ENCODE measurements around the gene CAMK2A.

CAMK2A gene

DNA sequence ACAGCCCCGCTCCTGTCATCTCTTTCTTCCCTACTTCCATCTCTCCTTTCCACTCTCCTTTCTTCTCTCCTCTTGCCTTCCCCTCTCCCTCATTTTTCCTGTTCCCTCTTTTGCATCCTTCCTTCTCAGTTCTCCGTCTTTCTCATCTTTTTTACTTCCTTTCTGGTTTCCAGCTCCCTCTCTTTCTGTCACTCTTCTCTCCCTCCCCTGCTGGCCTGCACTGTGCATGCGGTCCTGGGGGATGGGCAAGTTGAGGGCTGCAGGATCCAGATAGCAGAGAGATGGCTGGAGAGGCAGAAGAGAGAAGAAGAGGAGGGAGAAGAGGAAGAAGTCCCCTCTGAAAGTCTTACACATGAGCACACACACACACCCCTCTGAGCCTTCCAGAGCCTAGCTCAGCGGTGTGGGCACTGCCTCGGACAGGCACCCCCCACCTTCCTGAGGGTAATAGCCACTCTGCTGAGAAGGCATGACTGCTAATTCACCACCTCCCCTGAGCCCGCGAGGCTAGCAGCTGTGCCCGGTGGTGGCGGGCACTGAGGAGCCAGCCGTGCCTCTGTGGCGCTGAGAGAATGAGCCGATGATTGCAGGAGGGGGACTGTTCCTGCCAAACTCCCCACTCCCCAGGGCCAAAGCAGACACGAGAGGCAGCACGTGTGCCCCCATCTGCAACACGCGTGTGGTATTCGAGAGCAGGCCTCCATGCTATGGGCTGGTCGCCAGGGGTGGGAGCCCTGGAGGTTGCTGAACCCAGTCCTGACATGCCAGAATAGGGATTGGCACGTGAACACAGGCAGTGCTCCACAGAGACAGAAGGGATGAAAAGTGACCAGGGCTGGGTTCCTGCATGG lies 3.7 kb upstream of the CAMK2A start:
- no peaks in the 10 kb centered on the region for H3K9me3 ChIP-seq
- H3K4me1 ChIP-seq: peaks cover 17% of the 10 kb centered on the region
- no peaks in the 10 kb centered on the region for H3K27me3 ChIP-seq
- H3K4me3 ChIP-seq (ENCODE audit: low read depth, low read length): no peak overlapping the region
- 0 out of 2 replicates have a peak, but pooled peaks have one; percentile 7 for TF ChIP-seq CTCF (IDR thresholded peaks at IDR 0.05; ENCODE audit: low read depth, low read length)
- DNase-seq: peak; percentile 49
- no peaks in the 10 kb centered on the region for H3K36me3 ChIP-seq

GRCh38 chr5:150291388-150292385 lies 2.1 kb upstream of the CAMK2A start:
- no peaks in the 10 kb centered on the region for H3K36me3 ChIP-seq
- TF ChIP-seq CTCF (IDR thresholded peaks at IDR 0.05; ENCODE audit: low read depth, low read length): no peak
- H3K9me3 ChIP-seq: no peaks in the 10 kb centered on the region
- no peaks in the 10 kb centered on the region for H3K27me3 ChIP-seq
- no peak overlapping the region for H3K4me3 ChIP-seq (ENCODE audit: low read depth, low read length)
- peaks cover 23% of the 10 kb centered on the region for H3K4me1 ChIP-seq
- no peak for DNase-seq

GRCh38 chr5:150288791-150289190 lies 782 bp downstream of the CAMK2A start:
- no peak overlapping the region for H3K4me3 ChIP-seq (ENCODE audit: low read depth, low read length)
- H3K4me1 ChIP-seq: peaks cover 26% of the 10 kb centered on the region
- no peaks in the 10 kb centered on the region for H3K9me3 ChIP-seq
- no peak for TF ChIP-seq CTCF (IDR thresholded peaks at IDR 0.05; ENCODE audit: low read depth, low read length)
- no peaks in the 10 kb centered on the region for H3K27me3 ChIP-seq
- no peaks in the 10 kb centered on the region for H3K36me3 ChIP-seq
- DNase-seq: no peak

DNA sequence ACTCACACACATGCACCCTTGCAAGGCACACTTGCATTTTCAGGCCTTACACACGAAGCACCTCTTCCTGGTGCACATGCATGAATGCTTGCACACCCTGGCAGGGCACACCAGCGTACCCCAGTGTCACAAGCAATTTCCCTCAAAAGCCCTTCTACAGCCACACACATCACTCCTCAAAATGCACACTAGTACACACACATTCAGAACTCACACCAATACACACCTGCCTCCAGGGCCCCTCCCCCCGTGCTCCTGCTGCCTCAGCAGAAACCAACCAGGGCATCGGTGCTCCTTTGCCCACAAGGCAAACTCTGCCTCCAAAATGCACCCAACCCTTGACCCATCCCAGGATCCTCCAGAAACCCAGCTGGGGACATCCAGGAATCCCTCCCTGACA lies 1.2 kb downstream of the CAMK2A start:
- Histone ChIP-seq H3K4me3 (ENCODE audit: low read depth, low read length) (no peak overlapping the region), H3K36me3 (no peaks in the 10 kb centered on the region), H3K9me3 (no peaks in the 10 kb centered on the region), H3K4me1 (peaks cover 22% of the 10 kb centered on the region), H3K27me3 (no peaks in the 10 kb centered on the region)
- DNase-seq: no peak
- TF ChIP-seq CTCF (IDR thresholded peaks at IDR 0.05; ENCODE audit: low read depth, low read length): no peak

DNA sequence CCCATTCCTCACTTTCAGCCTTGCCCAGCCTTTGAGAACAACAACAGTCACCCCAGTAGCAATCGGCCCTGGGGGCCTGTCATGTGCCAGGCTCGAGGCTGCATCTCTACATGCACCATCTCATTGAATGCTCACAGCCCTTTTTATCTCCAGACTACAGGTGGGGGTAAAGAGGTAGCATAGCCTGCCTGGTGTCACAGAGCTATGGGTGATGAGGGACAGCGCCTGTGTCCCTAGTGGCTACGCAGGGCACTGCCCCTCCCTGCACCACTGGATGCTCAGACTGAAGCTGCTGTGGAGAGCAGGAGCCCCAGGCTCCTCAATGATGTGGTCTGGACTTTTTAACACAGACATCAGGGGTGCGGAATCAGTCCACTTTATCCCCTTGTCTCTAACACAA lies 2.8 kb downstream of the CAMK2A start:
- Histone ChIP-seq H3K36me3 (no peaks in the 10 kb centered on the region), H3K4me1 (peaks cover 15% of the 10 kb centered on the region), H3K9me3 (no peaks in the 10 kb centered on the region), H3K27me3 (no peaks in the 10 kb centered on the region), H3K4me3 (ENCODE audit: low read depth, low read length) (no peak overlapping the region)
- peak; percentile 77 for DNase-seq
- TF ChIP-seq CTCF (IDR thresholded peaks at IDR 0.05; ENCODE audit: low read depth, low read length): peak; percentile 82
